Chondrocyte (in vitro differentiated cells): ENCODE measurements around the gene SCUBE1. TPM values are rescaled to one million over a fixed set of nuclear protein-coding genes. Genes with fewer than 3 reads are reported as not detected.

Source experiments
- DNase-seq: peaks from one replicate; pipeline ENCODE4 v3.0.0; 2021; ENCODE audit warnings: mixed read lengths, low spot score
- H3K27ac Mint-ChIP-seq: one replicate; pipeline ENCODE4 v1.8.0; 2021; ENCODE audit warnings: mild to moderate bottlenecking, moderate library complexity, mixed read lengths; ENCODE audit not compliant: unreplicated experiment
- H3K27me3 Mint-ChIP-seq: 2 replicates; pipeline ENCODE4 v1.8.0; 2021; ENCODE audit warnings: low read depth, mixed read lengths
- H3K36me3 Mint-ChIP-seq: 2 replicates; pipeline ENCODE4 v1.8.0; 2021; ENCODE audit warnings: low read depth, mixed read lengths
- H3K4me1 Mint-ChIP-seq: 2 replicates; pipeline ENCODE4 v1.8.0; 2021; ENCODE audit warnings: low read depth, mild to moderate bottlenecking, mixed read lengths
- H3K4me3 Mint-ChIP-seq: one replicate; pipeline ENCODE4 v1.8.0; 2021; ENCODE audit warnings: mild to moderate bottlenecking, moderate library complexity, mixed read lengths; ENCODE audit not compliant: unreplicated experiment
- H3K9me3 Mint-ChIP-seq: 2 replicates; pipeline ENCODE4 v1.8.0; 2021; ENCODE audit warnings: low read depth, mixed read lengths
- total RNA-seq: library from RNA; stranded (reverse); gene quantifications from 3 replicates; pipeline ENCODE4 v1.2.1, GENCODE V29; 2021
- TF ChIP-seq, protein P1 (sequence below): fragments of 200-600 bp; sonication (generic); IDR thresholded peaks from 2 replicates; pipeline ENCODE4 v1.5.0; 2021; ENCODE audit warnings: antibody characterized with exemption, mild to moderate bottlenecking, moderate library complexity

SCUBE1 gene
- total RNA-seq, 1 donor from 2014 or later, result 3.2 TPM

DNA sequence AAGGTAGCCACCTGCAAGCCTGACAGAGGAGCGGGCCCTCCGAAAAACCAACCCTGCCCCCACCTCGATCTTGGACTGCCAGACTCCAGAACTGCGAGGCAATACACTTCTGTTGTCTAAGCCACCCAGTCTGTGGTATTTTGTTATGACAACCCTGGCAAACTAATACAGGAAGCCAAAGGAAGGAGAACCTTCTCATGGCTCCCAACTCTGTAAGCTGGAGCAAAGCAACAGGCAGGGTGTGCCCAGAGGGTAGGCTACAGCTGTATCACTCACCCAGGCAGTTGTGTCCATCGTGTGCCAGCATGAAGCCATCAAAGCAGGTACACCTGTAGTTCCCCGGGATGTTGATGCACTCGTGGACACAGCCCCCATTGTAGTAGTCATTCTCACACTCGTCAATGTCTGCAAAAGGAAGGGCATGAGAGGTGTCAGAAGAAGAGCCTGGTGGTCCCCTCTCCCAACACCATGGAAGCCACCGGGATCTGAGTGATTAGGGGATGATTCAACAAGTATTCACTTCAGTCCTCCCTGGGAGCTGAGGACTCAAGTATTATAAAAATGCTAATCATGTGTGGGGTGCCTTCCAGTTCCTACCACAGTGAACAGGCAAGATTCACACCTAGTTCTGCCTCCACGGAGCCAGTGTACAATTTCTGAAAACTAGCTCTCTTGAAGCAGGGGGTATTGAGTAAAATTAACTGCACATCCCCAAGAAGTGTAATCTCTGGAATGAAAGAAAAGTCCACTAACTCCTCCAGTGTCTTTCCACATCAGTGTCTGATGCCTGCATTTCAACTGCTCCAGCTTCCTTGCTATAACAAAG lies 23.3 kb downstream of the SCUBE1 start:
- no peak for DNase-seq
- Mint-ChIP-seq H3K4me3 (no peak overlapping the region), H3K27ac (peak overlapping the region; percentile 4), H3K36me3 (no peaks in the 10 kb centered on the region), H3K4me1 (peaks cover 11% of the 10 kb centered on the region), H3K9me3 (no peaks in the 10 kb centered on the region), H3K27me3 (peaks cover 12% of the 10 kb centered on the region)
- TF ChIP-seq, protein P1, sequence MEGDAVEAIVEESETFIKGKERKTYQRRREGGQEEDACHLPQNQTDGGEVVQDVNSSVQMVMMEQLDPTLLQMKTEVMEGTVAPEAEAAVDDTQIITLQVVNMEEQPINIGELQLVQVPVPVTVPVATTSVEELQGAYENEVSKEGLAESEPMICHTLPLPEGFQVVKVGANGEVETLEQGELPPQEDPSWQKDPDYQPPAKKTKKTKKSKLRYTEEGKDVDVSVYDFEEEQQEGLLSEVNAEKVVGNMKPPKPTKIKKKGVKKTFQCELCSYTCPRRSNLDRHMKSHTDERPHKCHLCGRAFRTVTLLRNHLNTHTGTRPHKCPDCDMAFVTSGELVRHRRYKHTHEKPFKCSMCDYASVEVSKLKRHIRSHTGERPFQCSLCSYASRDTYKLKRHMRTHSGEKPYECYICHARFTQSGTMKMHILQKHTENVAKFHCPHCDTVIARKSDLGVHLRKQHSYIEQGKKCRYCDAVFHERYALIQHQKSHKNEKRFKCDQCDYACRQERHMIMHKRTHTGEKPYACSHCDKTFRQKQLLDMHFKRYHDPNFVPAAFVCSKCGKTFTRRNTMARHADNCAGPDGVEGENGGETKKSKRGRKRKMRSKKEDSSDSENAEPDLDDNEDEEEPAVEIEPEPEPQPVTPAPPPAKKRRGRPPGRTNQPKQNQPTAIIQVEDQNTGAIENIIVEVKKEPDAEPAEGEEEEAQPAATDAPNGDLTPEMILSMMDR, result no peak

DNA sequence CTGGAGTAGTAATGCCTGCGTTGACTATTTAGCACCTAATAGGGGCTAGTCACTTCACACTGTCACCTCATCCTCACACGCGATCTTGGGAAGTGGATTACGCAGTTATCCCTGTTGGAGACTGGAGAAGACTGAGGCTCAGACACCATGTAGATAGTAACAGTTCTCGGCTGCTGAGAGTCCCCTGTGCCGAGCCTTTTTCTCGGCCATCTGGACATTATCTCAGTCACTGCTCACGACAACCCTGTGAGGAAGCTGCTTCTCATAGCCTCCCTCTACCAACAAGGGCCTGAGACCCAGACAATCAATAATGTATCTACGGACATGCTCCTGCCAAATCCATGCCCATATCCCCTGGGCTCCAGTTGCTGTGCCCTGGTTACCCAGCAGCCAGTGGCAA lies 25.9 kb downstream of the SCUBE1 start:
- H3K27me3 Mint-ChIP-seq, result peaks cover 12% of the 10 kb centered on the region

DNA sequence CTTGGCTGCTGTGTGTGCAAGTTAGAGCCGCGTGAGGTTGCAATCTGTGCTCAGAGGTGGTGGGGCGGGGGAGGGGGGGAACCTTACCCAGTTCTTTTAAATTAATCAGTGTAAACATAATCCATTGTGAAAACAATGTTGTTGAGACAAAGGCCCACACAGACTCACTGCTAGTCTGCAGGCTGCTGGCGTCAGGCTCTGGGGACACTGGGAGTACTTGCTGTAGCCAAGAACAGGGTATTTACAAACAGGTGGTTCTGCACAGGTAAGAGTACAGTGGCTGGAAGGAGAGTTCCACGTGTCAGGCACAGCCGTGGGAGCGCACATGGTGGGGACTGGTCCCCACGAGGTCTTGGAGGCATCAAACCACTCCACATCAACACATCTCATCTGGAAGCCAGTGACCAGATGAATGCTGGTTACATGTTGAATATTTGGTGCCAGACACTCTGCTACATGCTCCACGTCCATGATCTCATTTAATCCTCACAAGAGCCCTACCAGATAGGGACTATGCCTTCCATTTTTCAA lies 27.4 kb downstream of the SCUBE1 start:
- Mint-ChIP-seq H3K4me1 (peaks cover 28% of the 10 kb centered on the region), H3K36me3 (no peaks in the 10 kb centered on the region), H3K9me3 (no peaks in the 10 kb centered on the region), H3K4me3 (no peak overlapping the region), H3K27ac (no peak overlapping the region), H3K27me3 (peaks cover 12% of the 10 kb centered on the region)
- DNase-seq, result no peak
- TF ChIP-seq, protein P1, result no peak

More for the DNA sequence above, 25.9 kb downstream of the SCUBE1 start:
- peaks cover 26% of the 10 kb centered on the region for H3K4me1 Mint-ChIP-seq
- no peak overlapping the region for H3K27ac Mint-ChIP-seq
- no peaks in the 10 kb centered on the region for H3K36me3 Mint-ChIP-seq
- H3K4me3 Mint-ChIP-seq, result no peak overlapping the region
- TF ChIP-seq, protein P1, result no peak
- no peak for DNase-seq
- H3K9me3 Mint-ChIP-seq, result no peaks in the 10 kb centered on the region

DNA sequence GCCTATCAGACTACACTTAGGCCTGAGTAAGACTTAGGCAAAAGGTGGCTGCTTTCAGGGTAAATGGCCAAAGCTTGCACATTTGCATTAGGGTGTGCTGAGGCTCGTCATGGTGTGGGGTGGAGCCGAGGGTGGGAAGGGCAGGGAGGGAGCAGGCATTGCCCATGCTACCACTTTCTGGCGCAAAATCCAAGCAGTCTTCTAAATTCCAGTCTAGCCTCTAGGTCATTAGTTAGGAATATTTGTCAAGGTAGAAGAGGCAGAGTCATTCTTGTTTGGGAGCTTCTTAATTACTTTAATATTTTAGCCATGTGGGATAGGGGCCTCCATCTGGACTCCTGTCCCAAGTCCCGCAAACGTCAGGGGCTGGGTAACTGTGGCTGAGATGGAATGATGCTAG lies 28.6 kb downstream of the SCUBE1 start:
- Mint-ChIP-seq H3K27ac (no peak overlapping the region), H3K36me3 (no peaks in the 10 kb centered on the region), H3K9me3 (no peaks in the 10 kb centered on the region), H3K4me3 (no peak overlapping the region), H3K27me3 (peaks cover 19% of the 10 kb centered on the region), H3K4me1 (peaks cover 25% of the 10 kb centered on the region)
- DNase-seq, result no peak
- TF ChIP-seq, protein P1, result no peak

DNA sequence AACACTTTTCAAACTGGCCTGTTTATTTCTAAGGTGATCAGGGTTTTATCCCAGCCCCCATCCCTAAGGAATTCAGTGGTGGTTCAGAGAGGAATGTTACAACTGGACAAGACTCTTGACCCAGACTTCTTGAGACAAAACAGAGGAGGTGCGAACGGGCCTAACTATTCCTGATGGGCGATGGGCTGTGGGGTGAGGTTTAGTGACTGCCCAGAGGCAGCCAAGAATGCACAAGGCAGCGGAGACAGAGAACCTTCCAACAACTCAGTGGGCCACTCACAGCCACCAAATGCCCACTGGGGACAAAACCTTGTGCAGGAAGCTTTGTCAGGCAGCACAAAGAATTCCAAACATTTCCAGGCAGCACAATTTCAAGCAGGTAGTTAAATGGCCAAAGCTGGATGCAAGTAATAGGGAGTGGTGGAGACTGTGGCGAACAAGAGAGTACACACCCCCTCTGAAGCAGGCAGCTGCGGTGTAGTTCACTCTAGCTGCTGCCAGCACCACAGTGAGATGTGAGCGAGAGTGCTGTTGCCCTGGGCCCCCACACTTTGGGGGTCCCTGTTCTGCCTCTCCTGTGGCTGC lies 29.2 kb downstream of the SCUBE1 start:
- Mint-ChIP-seq H3K4me1 (peaks cover 23% of the 10 kb centered on the region), H3K4me3 (no peak overlapping the region), H3K27ac (peak overlapping the region; percentile 87), H3K36me3 (no peaks in the 10 kb centered on the region), H3K27me3 (peaks cover 24% of the 10 kb centered on the region), H3K9me3 (no peaks in the 10 kb centered on the region)
- TF ChIP-seq, protein P1, result no peak
- DNase-seq, result no peak
